NCI-H526 treated with DMSO at 0.1 percent for 48 hours (cell line): ENCODE results near the gene HSPA6.
"Not testable (repeated sequence)": the region's sequence is repeated elsewhere in the genome, so short reads cannot be mapped to it uniquely, and the experiment has no call there.

Experiments used
- DNase-seq: peaks from one replicate; lab custom pipeline; 2025; lab: John Stamatoyannopoulos, UW

The HSPA6 gene

DNA sequence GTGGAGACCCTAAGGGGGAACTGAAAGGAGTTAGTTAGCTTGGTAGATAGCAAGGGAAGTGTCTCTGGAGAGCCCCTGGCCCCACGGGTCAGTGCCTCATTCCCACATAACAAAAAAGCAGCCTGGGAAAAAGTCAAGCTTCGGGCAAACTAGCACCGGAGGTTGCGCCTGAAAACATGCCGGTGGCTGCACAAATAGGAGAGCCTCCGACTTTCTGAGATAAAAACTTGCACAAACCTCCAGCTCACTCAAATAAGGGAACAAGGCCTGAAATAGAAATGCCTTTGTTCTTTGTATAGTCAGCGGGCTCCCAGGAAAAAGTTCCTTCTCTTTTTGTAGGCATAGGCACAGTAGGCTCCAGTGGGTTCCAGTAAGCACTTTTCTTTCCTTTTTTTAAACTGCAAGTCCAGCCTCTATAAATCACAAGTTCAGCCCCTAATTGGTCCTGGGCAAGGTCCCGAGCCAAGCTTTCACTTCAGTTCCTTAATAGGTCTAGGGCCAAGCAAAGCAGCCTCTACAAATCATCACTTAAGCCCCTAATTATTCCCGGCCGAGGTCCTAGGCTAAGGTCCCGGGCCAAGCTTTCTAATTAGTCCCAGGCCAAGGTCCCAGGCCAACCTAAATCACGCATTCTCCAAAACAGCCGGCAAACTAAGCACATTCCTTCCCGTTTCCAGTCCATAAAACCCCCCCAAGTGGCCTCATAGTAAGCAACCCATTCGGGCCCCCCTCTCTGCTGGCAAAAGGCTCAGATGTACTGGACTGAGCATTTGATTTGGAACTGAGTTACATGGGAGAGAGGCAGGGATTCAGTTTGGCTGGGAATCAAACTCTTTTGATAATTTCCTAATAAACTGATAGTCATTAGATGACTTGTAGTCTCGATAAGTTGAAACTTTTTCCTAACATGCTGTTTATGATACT lies 8.6 kb downstream of the HSPA6 start:
- not testable (repeated sequence) for DNase-seq

DNA sequence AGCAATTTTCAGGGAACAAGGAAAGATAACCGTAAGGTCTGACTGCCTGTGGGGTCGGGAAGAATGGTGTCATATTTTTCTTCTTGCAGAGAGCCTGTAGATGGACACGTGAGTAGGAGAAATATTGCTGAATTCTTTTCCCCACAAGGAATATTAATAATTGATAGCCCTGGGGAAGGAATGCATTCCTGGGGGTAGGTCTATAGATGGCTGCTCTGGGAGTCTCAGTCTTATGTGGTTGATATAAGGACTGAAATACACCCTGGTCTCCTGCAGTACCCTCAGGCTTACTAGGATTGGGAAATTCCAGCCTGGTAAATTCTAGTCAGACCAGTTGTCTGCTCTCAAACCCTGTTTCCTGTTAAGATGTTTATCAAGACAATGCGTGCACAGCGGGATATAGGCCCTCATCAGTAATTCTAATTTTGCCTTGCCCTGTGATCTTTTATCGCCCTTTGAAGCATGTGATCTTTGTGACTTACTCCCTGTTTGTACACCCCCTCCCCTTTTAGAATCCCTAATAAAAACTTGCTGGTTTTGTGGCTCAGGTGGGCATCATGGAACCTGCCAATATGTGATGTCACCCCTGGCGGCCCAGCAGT lies 12.8 kb downstream of the HSPA6 start:
- DNase-seq = not testable (repeated sequence)

DNA sequence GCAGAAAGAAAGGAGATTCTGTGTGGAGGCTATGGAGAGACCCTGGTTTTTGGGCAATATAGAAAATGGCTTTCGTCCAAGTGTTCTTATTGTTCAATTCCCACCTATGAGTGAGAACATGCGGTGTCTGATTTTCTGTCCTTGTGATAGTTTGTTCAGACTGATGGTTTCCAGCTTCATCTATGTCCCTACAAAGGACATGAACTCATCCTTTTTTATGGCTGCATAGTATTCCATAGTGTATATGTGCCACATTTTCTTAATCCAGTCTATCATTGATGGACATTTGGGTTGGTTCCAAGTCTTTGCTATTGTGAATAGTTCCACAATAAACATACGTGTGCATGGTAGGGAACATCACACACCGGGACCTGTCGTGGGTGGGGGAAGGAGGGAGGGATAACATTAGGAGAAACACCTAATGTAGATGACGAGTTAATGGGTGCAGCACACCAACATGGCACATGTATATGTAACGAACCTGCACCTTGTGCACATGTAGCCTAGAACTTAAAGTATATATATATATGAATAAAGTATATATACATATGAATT lies 14.7 kb downstream of the HSPA6 start:
- not testable (repeated sequence) for DNase-seq

DNA sequence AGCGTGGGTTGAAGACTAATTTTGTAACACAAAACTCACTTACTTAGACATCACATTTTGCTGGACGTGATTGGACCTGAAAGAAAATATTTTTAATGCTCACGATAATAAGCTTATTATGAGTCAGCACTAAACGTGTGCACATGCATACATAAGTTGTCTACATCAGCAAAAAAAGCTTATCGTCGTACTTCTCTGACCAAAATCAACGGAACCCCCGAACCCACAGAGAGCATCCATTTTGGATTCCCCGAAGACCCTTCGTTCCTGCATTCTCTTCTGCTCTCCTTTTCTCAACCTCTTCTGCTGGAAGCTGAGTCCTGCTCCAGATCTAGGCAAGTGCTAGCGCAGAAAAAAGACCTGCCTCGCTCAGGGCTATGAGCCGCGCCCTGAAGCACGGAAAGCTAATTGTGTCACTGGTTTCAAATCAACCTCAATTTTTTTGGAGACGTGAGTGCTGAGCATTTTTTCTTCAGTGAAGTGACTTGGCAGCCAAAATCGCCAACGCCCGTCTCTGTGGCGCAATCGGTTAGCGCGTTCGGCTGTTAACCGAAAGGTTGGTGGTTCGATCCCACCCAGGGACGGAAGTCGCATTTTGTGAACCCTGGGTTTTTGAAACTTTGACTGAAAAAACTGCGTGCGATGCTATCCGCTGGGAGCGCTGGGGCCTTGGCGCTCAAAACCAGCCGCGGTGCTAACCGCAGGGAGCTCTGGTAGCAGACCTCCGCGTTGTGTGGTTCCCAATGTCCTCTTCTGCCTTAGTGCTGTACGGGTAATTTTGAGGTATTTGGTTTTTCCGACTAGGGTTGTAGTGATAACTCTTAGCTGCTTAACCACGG lies 15.6 kb downstream of the HSPA6 start:
- DNase-seq = peak; percentile 86

DNA sequence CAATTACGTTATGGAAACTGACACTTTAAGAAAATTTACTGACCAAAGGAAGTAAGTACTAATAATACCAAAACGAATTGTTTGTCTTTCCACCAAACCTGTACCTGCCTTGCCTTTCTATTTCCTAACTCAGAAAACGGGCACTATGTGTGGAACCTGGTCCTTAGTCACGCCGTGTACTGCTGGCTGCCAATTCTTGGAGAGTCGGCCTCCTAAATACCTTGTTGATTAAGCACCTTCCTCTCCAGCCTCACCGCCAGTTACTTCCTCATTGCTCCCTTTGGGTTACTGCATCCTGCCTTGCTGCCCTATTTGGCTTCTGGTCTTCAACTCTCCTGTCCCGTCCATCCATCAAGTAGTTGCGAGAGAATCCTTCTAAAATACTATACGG lies 16.2 kb downstream of the HSPA6 start:
- DNase-seq = not testable (repeated sequence)

DNA sequence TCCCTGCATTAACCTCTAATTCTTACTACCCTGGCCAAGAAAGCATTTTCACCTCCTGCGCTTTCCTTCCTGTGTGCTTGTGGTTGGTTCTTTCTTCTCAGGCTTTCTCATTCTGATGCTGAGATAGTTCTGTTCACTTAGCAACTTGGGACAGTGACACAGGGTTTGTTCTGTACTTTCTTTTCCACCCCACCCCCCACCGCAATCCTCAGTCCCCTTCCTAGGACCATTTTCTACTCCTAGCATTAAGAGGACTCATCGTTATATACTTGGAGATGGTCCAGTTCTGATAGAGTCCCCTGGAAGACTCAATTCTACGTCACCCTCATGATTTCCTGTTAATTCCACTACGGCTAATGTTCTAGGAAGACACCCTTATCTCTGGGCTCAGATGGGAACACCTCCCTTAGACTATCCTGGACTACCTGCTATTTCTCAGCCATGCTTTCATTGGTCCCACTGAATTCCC lies 17.8 kb downstream of the HSPA6 start:
- DNase-seq = not testable (repeated sequence)

DNA sequence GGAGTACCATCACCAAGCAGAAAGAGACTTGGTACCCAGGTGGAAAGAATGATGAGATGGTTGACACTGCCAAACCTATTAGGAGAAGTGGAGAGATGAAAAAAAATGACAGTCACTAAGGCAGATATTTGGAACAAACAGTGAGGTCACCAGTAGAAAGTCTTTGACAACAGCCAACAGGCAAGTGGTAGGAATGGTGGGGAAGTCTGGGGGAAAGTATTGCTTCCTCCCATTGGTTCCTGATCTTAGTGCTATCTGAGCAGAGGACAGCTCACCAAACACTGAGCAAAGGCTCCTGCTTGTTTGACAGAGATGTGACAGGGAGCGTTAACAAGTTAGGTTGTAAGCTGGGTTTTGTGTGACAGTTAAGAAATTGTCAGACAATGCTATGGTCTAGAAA lies 18.8 kb downstream of the HSPA6 start:
- DNase-seq = not testable (repeated sequence)

DNA sequence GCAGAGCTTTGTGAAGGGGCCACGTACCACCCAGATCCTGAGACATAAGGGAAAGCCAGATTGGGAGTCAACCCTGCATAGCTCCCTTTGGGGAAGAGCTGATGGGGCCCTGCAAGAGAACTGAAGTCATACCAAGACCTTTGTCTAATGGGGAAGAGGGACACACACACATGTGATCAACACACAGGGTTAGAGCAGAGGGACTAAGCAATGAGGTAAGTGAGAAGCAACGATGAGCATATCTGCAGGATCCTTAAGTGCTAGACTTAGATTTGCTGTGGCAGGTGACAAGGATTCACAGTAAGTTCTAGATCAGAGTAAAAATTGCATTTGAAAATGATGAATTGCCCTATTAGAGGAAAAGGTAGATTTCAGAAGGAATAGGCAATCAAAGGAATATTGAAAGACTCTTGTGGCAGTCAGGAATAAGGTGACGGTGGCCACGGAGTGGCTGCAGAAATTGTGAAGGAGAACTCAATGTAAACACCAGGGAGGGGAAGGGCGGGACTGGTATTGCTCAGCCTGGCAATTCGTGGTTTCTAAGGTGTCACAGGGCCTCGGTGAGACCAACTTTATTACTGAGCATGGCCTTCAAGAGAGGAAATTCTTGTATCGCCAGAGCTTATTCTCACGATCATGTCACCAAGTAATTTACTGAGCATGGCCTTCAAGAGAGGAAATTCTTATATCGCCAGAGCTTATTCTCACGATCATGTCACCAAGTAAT lies 20.8 kb downstream of the HSPA6 start:
- not testable (repeated sequence) for DNase-seq

DNA sequence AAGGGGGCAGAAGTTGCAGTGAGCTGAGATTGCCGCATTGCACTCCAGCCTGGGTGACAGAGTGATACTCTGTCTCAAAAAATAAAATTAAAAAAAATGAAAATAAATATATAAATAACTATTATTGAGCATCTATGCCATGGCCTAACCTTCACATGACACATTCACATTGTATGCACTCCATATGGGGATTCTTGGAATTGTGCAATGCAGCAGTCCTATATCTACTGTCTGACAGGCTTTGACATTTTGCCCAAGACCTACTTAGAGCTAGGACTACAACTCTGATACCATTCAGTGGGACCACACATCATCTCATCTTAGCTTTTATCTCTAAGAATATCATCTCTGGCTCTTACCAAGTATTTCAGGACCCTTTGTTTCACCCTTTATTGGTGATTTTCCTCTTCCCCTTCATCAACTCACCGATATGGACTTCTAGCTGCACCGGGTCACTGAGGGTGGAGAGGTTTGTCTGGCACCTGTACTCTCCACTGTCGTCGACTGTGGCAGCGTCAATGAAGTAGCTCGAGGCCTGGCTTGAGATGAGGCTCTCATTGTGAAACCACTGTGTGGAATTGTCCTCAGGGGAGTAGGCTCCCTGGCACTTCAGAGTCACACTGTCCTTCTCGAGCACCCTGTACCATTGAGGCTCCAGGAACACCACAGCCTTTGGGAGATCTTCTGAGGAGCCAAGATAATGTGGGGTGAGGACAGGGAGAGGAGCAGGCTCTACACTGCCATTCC lies 23.8 kb downstream of the HSPA6 start:
- not testable (repeated sequence) for DNase-seq

DNA sequence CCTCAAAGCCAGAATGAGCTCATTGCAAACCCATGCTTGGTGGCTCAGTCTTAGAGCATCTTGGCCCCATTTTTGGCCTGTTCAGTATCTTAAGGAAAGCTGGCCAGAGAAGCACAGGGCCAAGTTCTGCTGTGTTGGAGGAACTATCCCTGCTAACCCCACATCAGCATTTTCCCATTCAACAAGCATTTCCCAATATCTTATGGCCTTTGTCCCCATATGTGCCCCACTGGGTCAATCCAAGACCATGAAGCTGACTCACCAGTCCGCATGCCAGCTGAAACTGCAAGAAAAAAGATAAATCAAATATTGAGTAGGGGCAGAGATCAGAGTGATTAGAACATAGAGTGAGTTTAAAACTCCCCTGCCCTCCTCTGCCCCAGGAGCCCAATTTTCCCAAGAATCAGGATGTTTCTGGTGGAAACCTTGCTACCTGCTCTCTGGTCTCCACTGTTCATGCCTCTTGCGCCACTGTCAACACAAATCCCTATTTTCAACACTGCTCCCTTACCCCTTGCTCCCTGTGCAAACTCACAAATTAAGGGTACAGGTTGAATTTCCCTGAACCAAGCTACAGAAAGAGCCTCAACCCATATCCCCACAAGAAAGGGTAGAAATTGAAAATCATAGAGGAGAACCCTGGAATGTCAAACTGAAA lies 24.5 kb downstream of the HSPA6 start:
- DNase-seq = not testable (repeated sequence)

DNA sequence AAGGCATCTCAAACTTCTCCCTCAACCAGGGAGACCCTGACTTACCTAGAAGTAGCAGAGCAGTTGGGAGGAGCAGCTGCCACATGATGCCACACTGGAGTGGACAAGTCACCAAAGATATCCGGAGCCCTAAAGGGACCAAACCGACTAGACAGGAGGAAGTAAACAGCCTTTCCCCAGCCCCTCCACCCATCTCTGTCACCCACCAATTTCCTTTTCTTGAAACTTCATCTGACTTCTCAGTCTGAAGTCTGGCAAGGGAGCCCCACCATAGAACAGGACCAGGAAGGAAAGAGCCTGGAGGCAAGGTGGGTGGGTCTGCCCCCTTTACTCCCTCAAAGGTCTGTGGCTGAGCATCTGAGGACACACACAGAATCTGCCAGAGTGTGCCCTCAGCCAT lies 25.3 kb downstream of the HSPA6 start, which contains the start of gene FCGR3A:
TSS of gene FCGR3A (minus strand) at position 167 of the 400 bp plus-strand sequence. CDS start at position 85, 82 bp downstream.
- DNase-seq = no peak

DNA sequence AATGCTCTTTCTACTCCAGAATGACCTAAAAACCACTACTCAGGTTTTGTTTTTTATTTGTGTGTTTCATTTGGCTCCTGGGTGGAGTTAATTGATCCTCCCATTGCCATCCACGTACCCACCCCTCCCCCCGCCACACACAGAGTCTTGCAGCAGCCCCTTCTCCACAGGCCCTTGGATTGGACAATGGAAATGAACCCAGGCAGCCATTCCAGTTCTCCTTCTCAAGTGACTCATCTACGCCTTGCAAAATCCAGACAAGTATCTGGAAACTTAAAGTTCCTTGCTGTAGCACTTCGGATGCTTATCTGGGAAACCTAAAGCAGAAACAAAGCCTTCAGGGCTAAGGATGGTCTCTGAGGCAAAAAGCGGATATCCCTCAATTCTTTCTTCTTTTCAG lies 26.6 kb downstream of the HSPA6 start:
- not testable (repeated sequence) for DNase-seq

DNA sequence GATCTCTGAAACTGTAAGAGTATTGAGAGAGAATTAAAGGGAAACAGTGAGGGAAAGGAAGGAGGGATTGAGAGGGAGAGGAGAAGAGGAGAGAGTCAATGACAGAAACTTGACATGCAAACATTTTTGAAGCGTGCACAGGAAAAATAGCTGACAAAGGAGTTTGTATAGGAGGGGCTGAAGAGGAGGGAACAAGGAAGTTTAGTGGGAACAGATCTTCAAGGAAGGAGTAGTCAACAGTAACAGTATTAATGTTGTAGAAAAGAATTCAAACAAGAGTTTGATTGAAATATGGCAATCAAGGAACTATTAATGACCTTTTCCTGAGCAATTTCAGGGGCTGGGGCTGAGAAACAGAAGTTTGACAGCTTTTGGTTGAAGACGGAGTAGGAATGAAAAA lies 29.3 kb downstream of the HSPA6 start:
- DNase-seq = not testable (repeated sequence)

DNA sequence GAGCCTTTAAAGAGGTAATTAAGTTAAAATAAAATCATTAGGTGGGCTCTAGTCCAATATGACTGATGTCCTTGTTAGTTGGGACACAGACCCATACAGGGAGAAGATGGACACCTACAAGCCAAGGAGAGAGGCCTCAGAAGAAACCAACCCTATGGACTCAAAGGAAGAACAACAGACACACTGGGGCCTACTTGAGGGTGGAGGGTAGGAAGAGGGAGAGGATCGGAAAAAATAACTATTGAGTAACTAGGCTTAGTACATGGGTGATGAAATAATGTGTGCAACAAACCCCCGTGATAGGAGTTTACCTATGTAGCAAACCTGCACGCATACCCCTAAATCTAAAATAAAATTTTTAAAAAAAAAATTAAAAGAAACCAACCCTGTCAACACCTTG lies 30.0 kb downstream of the HSPA6 start:
- DNase-seq = not testable (repeated sequence)

DNA sequence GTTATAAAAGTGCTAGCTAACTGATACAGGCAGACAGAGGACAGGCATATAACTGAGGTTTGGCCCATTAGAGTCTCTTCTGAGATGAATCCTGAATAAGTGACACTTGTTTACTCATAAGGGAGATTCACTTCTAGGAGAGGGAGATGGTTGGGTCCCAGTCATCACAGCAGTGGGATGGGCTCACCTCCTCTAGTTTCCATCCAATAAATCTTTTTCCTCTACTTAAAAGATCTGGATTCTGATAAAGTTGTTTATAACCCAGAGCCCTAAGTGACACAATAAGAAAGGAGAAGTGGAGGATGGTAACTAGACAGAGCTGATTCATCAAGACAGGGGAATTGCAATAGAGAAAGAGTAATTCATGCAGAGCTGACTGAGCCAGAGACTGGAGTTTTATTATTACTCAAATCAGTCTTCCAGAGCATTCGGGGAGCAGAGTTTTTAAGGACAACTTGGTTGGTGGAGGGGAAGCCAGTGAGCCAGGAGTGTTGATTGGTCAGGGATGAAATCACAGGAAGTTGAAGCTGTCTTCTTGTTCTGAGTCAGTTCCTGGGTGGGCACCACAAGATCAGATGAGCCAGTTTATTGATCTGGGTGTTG lies 30.6 kb downstream of the HSPA6 start:
- DNase-seq = not testable (repeated sequence)

DNA sequence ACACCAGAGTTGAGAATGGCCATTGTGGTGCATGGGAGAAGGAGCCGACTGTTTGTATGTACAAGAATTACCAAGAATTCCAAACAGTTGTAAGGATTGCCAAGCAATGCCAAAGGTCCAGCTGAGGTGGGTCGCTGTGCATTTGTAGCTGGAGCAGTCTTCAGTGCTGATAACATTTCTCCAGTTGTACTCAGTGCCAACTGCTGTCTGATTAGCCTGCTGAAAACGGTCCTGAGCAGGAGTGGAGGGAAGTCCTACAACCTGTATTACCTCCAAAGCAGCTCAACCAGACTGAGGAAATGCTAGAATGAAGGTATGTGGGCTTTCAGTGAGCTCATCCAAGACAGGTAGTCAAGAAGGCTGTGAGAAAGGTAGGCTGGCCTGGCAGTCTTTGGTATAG lies 31.8 kb downstream of the HSPA6 start:
- DNase-seq = not testable (repeated sequence)

DNA sequence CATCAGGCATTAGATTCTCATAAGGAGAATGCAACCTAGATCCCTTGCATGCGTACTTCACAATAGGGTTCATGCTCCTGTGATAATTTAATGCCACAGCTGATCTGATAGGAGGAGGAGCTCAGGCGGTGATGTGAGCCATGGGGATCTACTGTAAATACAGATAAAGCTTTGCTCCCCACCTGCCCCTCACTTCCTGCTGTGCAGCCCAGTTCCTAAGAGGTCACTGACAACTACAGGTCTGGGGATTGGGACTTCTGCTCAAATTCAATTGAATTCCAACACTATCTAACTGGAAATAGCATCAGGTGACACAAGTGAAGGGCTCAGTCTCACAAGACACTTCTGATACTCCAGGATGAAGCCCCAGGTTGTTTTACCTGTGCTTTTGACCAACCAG lies 32.6 kb downstream of the HSPA6 start:
- not testable (repeated sequence) for DNase-seq

DNA sequence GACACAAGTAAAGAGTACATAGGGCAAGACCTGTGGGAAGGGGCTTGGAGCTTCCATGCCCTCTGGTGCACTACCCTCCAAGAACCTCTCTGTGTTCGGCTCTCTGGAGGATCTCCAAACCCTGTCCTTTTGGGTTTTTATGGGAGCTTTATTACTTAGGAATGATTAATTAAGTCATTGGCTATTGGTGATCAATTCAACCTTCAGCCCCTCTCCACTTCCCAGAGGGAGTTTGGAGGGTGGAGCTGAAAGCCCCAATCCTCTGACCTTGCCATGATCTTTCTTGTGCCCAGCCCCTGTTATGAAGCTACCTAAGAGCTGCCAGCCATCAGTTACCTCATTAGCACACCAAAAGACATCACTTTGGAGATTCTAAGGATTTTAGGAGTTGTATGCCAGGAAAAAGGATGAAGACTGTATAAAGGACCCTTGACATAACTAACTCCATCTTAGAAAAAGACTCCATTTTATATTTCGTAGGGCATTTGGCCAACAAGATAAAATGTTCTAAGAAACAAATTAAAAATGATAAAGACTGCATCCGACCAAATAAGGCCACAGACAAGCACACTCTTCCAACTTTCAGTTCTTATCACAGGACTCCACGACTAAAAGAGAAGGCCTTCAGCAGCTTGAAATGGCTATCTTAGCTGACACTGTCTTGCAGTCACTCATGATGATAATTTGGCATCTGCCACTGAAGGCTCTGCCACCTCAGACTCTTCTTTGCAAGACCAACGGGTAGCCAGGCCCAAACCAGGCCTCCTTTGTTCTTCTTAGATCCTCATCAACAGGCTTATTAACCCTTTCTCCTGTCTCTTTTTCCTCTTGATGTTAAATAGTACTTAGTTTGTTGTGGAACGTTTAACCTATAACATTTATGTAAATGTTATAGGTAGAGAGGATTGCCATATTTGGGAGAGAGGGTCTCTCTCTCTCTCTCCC lies 33.4 kb downstream of the HSPA6 start:
- not testable (repeated sequence) for DNase-seq
